T-helper 17 cell (primary cell): ENCODE data around the gene KIF25. TPM values are rescaled to one million over a fixed set of nuclear protein-coding genes. Genes with fewer than 3 reads are reported as not detected.
"Not testable (repeated sequence)": the region's sequence is repeated elsewhere in the genome, so short reads cannot be mapped to it uniquely, and the experiment has no call there.

ENCODE experiments used
- ATAC-seq: fragments of 150-1000 bp; cut with Tn5 transposase; 2 replicates; pipeline ENCODE4 v1.10.0; 2021; ENCODE audit warnings: mild to moderate bottlenecking, moderate library complexity
- DNase-seq, 3 donors: peaks; one replicate each; pipeline versions ENCODE4 v3.0.0 to v3.0.0-alpha.2; 2020 to 2021
- H3K9me3 ChIP-seq: one replicate; pipeline ENCODE4 v1.7.0; 2013; ENCODE audit warnings: low read length, mild to moderate bottlenecking; ENCODE audit not compliant: control insufficient read depth, poor library complexity, severe bottlenecking
- H3K27ac Mint-ChIP-seq: one replicate; pipeline ENCODE4 v1.8.0; 2022; ENCODE audit warnings: mild to moderate bottlenecking, moderate library complexity, mixed read lengths
- H3K27me3 Mint-ChIP-seq: one replicate; pipeline ENCODE4 v1.8.0; 2022; ENCODE audit warnings: mixed read lengths
- H3K36me3 Mint-ChIP-seq: one replicate; pipeline ENCODE4 v1.8.0; 2022; ENCODE audit warnings: low read depth, mixed read lengths
- H3K4me1 Mint-ChIP-seq: one replicate; pipeline ENCODE4 v1.8.0; 2022; ENCODE audit warnings: mild to moderate bottlenecking, mixed read lengths
- H3K4me3 Mint-ChIP-seq: one replicate; pipeline ENCODE4 v1.8.0; 2022; ENCODE audit warnings: mild to moderate bottlenecking, moderate library complexity, mixed read lengths
- total RNA-seq, 4 donors: library from RNA in 2 of 4; stranded (reverse) in 2 of 4; gene quantifications; one replicate each; pipeline ENCODE4 v1.2.3 and lab custom pipeline; 2022 to 2026

KIF25 gene
- total RNA-seq, 2 donors from 2014 or later: not detected

DNA sequence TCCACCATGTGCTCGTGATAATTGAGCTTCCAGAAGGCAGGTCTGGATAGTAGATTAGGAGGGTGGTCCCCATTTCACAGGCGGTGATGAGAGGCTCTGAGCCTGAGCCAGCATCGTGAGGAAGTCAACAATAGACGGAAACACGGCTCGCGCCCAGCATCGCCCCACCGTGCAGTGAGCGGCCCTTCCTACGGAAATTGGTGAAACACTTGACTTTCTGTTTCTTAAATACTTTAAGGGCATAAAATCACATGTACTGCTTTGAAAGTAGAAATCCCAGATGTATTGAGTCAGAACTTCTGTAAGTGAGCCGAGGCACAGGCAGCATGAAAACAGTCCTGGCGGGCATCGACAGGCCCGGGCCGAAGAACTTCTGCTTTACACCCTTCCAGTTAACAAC lies 4.3 kb upstream of the KIF25 start:
- H3K27ac Mint-ChIP-seq: no peak overlapping the region
- ATAC-seq: no peak
- peaks cover 2% of the 10 kb centered on the region for H3K36me3 Mint-ChIP-seq

DNA sequence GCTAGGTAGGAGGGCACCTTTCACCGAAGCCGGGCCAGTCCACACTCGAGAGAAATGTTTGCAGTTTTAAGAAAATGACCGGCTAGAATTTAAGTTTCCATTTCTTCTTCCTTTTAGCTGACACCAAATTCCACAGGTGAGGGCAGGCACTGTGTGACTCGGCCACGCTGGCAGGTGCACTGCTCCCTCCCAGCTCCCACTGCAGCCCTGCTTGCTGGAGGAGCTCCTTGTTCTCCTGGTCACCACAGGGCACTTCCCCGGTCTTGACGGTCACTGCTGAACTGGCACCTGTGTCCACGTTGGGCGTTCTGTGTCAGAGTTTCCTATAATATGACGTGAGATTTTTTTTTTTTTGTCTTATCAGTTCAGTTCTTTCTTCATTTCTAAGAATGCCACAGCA lies 3.6 kb upstream of the KIF25 start:
- peaks cover 2% of the 10 kb centered on the region for H3K36me3 Mint-ChIP-seq
- no peaks in the 10 kb centered on the region for H3K9me3 ChIP-seq
- DNase-seq (no peak), ATAC-seq (no peak)
- H3K4me3 Mint-ChIP-seq: peak overlapping the region; percentile 2
- H3K27ac Mint-ChIP-seq: no peak overlapping the region
- peaks cover 2% of the 10 kb centered on the region for H3K4me1 Mint-ChIP-seq
- H3K27me3 Mint-ChIP-seq: peaks cover 11% of the 10 kb centered on the region

More for the DNA sequence above, 4.3 kb upstream of the KIF25 start:
- Mint-ChIP-seq H3K4me3 (no peak overlapping the region), H3K4me1 (peaks cover 2% of the 10 kb centered on the region), H3K27me3 (peaks cover 7% of the 10 kb centered on the region)
- H3K9me3 ChIP-seq: no peaks in the 10 kb centered on the region
- no peak for DNase-seq

DNA sequence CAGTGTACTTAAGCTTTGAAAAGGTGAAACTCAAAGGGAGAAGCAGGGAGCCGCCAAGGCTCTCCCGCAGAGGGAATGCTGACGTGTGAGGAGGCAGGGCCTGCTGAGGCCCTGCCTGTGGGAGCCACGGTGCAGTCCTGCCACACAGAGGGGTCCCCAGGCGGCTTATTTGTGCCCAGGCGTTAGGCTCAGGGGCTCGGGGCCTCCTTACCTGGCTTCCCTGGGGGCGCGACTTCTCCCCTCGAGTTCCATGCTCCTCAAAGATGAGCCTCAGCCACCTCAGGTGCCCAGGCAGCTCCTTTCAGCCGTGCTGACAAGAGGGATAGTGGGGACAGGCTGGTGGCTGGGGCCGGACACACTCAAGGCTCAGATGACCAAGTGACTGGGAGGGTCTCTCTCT lies 2.2 kb upstream of the KIF25 start:
- H3K27me3 Mint-ChIP-seq: peaks cover 11% of the 10 kb centered on the region
- H3K4me3 Mint-ChIP-seq: no peak overlapping the region
- H3K4me1 Mint-ChIP-seq: peaks cover 2% of the 10 kb centered on the region
- H3K9me3 ChIP-seq: no peaks in the 10 kb centered on the region
- H3K27ac Mint-ChIP-seq: no peak overlapping the region
- DNase-seq (no peak), ATAC-seq (no peak)
- peaks cover 2% of the 10 kb centered on the region for H3K36me3 Mint-ChIP-seq

DNA sequence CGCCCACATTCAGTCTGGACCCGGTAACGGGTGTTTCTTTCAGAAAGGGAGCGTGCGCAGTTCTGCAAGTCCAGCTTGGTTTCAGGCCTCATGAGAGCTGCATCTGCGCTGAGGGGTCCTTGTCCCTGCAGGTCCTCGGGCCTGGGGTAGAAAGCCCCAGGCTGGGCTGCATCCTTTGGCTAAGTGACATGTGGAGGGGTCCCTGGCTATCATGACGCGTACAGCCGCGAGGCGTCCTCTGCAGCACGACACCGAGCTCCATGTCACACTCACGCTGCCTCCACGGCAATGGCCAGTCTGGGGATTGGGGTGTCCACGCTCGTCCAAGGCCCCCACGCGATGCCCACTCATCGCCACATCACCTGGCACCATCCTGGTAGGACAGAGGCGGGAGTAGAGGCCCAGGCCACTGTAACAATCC lies 1.7 kb upstream of the KIF25 start:
- Mint-ChIP-seq H3K4me3 (no peak overlapping the region), H3K4me1 (peaks cover 2% of the 10 kb centered on the region), H3K27me3 (peaks cover 11% of the 10 kb centered on the region), H3K27ac (no peak overlapping the region), H3K36me3 (peaks cover 2% of the 10 kb centered on the region)
- H3K9me3 ChIP-seq: no peaks in the 10 kb centered on the region
- DNase-seq (no peak), ATAC-seq (no peak)

DNA sequence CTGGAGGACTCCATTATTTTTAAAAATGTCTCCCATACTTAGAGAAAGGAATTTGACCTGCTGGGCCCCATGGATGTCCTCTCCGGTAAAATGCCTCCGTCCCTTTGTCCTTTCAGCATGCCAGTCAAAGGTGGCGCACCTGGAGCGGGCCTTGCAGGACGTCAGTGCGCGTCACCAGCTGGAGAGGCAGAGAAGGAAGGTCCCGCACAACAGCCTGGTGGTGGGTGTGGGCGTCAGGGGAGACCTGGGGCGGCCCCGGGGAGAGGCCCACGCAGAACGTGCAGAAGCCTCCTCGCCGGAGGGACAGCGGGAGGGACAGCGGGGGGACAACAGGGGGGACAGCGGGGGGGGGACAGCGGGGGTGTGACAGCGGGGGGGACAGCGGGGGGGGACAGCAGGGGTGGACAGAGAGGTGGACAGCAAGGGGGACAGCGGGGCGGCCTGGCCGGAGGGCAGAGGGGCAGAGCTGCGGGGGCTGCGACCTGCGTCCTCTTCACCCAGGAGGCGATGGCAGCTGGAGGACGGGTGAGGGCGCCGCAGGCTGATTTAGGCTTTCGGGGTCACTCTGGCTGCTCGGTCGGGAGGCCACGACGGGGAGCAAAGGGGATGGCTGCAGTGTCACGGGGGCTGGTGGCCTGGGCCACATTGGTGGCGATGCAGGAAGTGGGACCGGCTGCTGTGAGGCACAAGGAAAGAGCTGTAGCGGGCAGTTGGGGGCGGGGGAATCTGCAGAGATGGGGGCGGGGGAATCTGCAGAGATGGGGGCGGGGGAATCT lies 859 bp upstream of the KIF25 start:
- Mint-ChIP-seq H3K4me3 (peak overlapping the region; percentile 76), H3K27ac (no peak overlapping the region), H3K36me3 (peaks cover 2% of the 10 kb centered on the region), H3K27me3 (peaks cover 11% of the 10 kb centered on the region), H3K4me1 (peaks cover 2% of the 10 kb centered on the region)
- DNase-seq (no peak), ATAC-seq (no peak)
- H3K9me3 ChIP-seq: no peaks in the 10 kb centered on the region

DNA sequence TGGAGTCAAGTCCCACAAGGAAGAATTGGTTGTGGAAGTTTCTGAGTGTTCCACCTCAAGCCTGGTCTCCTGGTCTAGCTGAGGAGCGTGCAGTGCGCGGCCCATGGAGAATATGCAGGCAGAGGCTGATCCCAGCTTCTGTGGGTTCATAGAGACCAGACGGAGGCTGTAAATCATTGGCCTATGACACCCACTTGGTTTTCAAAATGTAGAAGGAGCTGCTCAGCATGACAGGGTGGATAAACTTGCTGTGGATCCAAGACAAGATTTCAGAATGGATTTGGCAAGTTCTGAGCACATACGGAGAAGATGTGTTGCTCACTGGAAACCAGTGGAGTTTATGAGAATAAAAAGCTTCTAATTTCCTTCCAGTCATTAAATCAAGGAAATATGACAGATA lies 744 bp downstream of the KIF25 start:
- Mint-ChIP-seq H3K27ac (no peak overlapping the region), H3K27me3 (peaks cover 16% of the 10 kb centered on the region), H3K36me3 (peaks cover 2% of the 10 kb centered on the region), H3K4me3 (no peak overlapping the region), H3K4me1 (peaks cover 4% of the 10 kb centered on the region)
- ATAC-seq: no peak
- no peak for DNase-seq
- no peaks in the 10 kb centered on the region for H3K9me3 ChIP-seq

GRCh38 chr6:168000198-168001028 lies 2.9 kb downstream of the KIF25 start:
- DNase-seq: no peak
- H3K36me3 Mint-ChIP-seq: peaks cover 2% of the 10 kb centered on the region
- H3K27ac Mint-ChIP-seq: no peak overlapping the region
- no peak overlapping the region for H3K4me3 Mint-ChIP-seq
- peaks cover 30% of the 10 kb centered on the region for H3K27me3 Mint-ChIP-seq
- no peaks in the 10 kb centered on the region for H3K9me3 ChIP-seq
- H3K4me1 Mint-ChIP-seq: peaks cover 4% of the 10 kb centered on the region
- ATAC-seq: no peak

GRCh38 chr6:168001029-168001332 lies 3.5 kb downstream of the KIF25 start:
- ATAC-seq: no peak
- H3K27ac Mint-ChIP-seq: no peak overlapping the region
- peaks cover 32% of the 10 kb centered on the region for H3K27me3 Mint-ChIP-seq

DNA sequence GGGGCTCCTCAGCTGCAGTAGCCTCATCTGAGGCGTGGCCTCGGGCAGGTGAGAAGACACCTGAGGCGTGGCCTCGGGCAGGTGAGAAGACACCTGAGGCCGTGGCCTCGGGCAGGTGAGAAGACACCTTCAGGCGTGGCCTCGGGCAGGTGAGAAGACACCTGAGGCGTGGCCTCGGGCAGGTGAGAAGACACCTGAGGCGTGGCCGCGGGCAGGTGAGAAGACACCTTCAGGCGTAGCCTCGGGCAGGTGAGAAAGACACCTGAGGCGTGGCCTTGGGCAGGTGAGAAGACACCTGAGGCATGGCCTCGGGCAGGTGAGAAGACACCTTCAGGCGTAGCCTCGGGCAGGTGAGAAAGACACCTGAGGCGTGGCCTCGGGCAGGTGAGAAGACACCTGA lies 4.0 kb downstream of the KIF25 start:
- H3K4me1 Mint-ChIP-seq, DNase-seq, ATAC-seq, H3K4me3 Mint-ChIP-seq, H3K9me3 ChIP-seq, H3K27ac Mint-ChIP-seq, H3K36me3 Mint-ChIP-seq: not testable (repeated sequence)
- H3K27me3 Mint-ChIP-seq: peaks cover 32% of the 10 kb centered on the region

More at GRCh38 chr6:168001029-168001332, 3.5 kb downstream of the KIF25 start:
- Mint-ChIP-seq H3K36me3 (peaks cover 2% of the 10 kb centered on the region), H3K4me3 (no peak overlapping the region), H3K4me1 (peaks cover 4% of the 10 kb centered on the region)
- no peak for DNase-seq
- H3K9me3 ChIP-seq: no peaks in the 10 kb centered on the region

- Mint-ChIP-seq H3K4me1 (peaks cover 2% of the 10 kb centered on the region), H3K27ac (no peak overlapping the region), H3K36me3 (peaks cover under 1% of the 10 kb centered on the region), H3K4me3 (no peak overlapping the region), H3K27me3 (peaks cover 29% of the 10 kb centered on the region)
- H3K9me3 ChIP-seq: no peaks in the 10 kb centered on the region
- DNase-seq (no peak), ATAC-seq (no peak)
Measured at GRCh38 chr6:168002804-168003203, 5.3 kb downstream of the KIF25 start.

DNA sequence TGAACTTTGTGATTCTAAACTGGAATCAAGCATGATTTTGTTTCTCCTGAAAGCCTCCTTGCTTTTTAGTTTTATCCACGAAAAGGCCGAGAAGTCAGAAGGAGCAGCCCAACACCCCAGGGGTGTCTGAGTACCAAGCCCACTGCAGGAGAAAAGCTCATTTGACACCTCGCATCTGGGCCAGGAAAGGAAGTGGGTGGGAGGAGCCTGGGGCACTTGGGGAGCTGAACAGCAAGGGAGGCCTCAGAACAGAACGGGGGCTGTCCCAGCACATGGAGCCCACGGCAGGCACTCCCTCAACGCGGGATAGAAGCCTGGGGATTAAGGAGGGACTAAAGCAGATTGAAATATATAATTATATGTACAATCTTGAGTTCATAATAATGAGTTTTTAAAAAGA lies 6.6 kb downstream of the KIF25 start:
- H3K27me3 Mint-ChIP-seq: peaks cover 22% of the 10 kb centered on the region
- no peaks in the 10 kb centered on the region for H3K36me3 Mint-ChIP-seq
- no peak overlapping the region for H3K27ac Mint-ChIP-seq
- no peaks in the 10 kb centered on the region for H3K9me3 ChIP-seq
- ATAC-seq: no peak
- DNase-seq: no peak
- peaks cover 2% of the 10 kb centered on the region for H3K4me1 Mint-ChIP-seq
- H3K4me3 Mint-ChIP-seq: no peak overlapping the region

DNA sequence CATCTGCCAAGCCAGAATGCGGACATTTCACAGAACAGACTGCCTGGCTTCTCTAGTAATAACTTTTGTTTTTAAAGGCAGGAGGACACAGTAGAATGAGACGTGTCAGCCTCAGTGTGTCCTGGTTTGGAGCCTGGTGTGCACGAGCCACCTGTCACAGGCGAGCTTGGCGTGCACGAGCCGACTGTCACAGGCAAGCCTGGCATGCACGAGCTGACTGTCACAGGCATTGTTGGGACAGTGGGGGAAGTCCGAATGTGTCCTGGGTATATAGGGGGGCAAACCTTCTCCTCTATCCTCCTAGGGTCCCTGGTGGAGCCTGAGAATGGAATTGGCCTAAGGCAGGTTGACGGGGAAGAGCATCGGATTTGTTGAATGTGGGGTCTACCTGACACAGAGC lies 7.5 kb downstream of the KIF25 start:
- DNase-seq (no peak), ATAC-seq (no peak)
- H3K36me3 Mint-ChIP-seq: no peaks in the 10 kb centered on the region
- H3K9me3 ChIP-seq: no peaks in the 10 kb centered on the region
- peaks cover 22% of the 10 kb centered on the region for H3K27me3 Mint-ChIP-seq
- no peak overlapping the region for H3K4me3 Mint-ChIP-seq
- peaks cover 2% of the 10 kb centered on the region for H3K4me1 Mint-ChIP-seq
- H3K27ac Mint-ChIP-seq: no peak overlapping the region

GRCh38 chr6:168005796-168006195 lies 8.3 kb downstream of the KIF25 start:
- Mint-ChIP-seq H3K4me3 (no peak overlapping the region), H3K27ac (no peak overlapping the region), H3K4me1 (peaks cover 2% of the 10 kb centered on the region), H3K27me3 (peaks cover 22% of the 10 kb centered on the region), H3K36me3 (no peaks in the 10 kb centered on the region)
- no peaks in the 10 kb centered on the region for H3K9me3 ChIP-seq
- ATAC-seq (no peak), DNase-seq (no peak)
